Fibroblast of mammary gland (primary cell): Measurements from ENCODE around the gene TYRO3.

ENCODE experiments used
- DNase-seq: peaks from one replicate; pipeline ENCODE4 v3.0.0-alpha.2; 2010; ENCODE audit warnings: low read depth
- H3K4me3 ChIP-seq: 2 replicates; pipeline ENCODE4 v1.5.1; 2011; ENCODE audit warnings: low read depth, mild to moderate bottlenecking, low read length, moderate library complexity; ENCODE audit not compliant: control insufficient read depth
- CTCF ChIP-seq: conservative IDR thresholded peaks from 2 replicates; pipeline ENCODE4 v1.5.1; 2011; ENCODE audit warnings: low read depth, low read length, inconsistent platforms; ENCODE audit not compliant: control insufficient read depth, insufficient read depth

TYRO3 gene

GRCh38 chr15:41603941-41604911 lies 45.2 kb downstream of the TYRO3 start:
- peak; percentile 93 for TF ChIP-seq CTCF
- H3K4me3 ChIP-seq: peak overlapping the region; percentile 50
- DNase-seq: peak; percentile 93

GRCh38 chr15:41605566-41605965 lies 46.6 kb downstream of the TYRO3 start:
- no peak for TF ChIP-seq CTCF
- no peak overlapping the region for H3K4me3 ChIP-seq
- no peak for DNase-seq

GRCh38 chr15:41606997-41607396 lies 48.0 kb downstream of the TYRO3 start:
- DNase-seq: peak; percentile 96
- no peak for TF ChIP-seq CTCF
- H3K4me3 ChIP-seq: no peak overlapping the region

- TF ChIP-seq CTCF: no peak
- no peak overlapping the region for H3K4me3 ChIP-seq
- DNase-seq: no peak
These were observed 50.1 kb downstream of the TYRO3 start for GRCh38 chr15:41609123-41609522.

- DNase-seq: no peak
- no peak for TF ChIP-seq CTCF
- H3K4me3 ChIP-seq: no peak overlapping the region
These were observed 51.0 kb downstream of the TYRO3 start for GRCh38 chr15:41610048-41610447.

- no peak for TF ChIP-seq CTCF
- DNase-seq: no peak
- H3K4me3 ChIP-seq: peak overlapping the region; percentile 52
These were observed 61.7 kb downstream of the TYRO3 start for GRCh38 chr15:41620536-41621199.
